Activated T-helper 1 cell treated with anti-CD3 and anti-CD28 coated beads, Interleukin-2, amount 50 U/mL, for 16 hours (primary cell): Measurements from ENCODE around the gene JAG1.

Experiments used
- DNase-seq, 2 donors: peaks; one replicate each; pipeline ENCODE4 v3.0.0-alpha.2; 2020; ENCODE audit warnings: low read depth in 1 of 2, low spot score in 1 of 2

JAG1 gene

DNA sequence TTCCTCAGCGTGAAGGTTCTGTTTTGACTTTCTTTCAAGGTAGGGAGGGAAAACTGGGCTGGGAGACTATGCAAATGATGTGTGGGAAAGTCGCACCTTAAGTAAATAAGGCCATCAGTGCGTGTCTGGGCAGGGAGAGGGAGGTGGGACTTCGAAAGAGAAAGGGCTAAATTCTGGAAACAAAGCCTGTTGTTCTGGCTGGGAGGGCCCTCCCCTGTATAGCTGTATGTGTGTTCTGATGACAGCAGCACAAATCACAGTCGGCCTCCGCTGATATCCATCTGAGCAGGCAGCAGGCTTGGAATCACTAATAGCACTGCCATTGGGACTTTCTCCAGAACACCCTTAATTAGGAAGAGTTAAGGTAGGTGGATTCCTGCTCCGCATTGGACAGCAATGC is 19.2 kb downstream of the JAG1 start:
- DNase-seq = no peak

DNA sequence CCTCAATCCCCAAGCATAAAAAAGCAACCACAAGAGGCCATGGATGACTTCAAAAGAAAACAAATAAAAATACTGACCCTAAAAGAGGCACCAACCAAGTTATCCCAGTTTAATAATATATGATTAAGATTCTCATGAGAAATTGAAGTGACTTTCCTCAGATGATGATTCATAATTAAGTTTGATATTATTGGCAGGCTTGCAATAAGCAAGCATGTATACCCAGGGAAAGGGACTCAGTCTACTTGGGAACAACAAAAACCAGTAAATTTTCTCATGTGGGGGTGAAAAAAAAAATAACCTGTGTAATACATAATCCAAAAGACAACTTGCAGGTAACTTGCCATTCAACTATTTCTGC is 19.6 kb downstream of the JAG1 start:
- no peak for DNase-seq

DNA sequence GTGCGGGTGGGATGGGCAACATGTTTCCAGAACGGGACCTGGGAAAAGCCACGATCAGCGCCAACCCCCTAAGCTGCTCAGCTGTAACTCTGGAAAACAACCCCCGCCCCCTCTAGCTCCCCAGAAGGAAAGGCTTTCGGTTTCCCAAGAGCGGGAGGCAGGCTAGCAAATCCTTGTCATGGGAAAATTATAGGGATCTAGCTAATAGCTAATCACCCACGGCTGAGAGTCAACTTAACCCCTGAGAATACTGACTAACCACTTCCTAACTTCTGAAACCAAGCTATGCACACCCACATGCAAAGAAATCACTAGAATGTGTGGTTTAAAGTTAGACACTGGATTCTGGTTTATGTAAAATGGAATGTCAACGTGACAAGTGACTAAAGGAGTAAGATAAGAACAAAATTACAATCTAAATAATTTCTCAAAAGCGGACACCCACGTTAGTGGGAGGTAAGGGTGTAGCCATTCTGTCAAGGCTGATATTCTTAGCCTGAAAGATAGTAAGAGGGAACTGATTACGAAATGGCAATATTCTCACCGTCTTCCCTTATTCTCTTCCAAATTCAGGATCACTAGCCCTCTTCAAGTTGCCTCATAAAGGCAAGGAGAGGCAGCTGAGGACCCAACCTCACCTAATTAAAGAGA is 20.1 kb downstream of the JAG1 start:
- DNase-seq = no peak

DNA sequence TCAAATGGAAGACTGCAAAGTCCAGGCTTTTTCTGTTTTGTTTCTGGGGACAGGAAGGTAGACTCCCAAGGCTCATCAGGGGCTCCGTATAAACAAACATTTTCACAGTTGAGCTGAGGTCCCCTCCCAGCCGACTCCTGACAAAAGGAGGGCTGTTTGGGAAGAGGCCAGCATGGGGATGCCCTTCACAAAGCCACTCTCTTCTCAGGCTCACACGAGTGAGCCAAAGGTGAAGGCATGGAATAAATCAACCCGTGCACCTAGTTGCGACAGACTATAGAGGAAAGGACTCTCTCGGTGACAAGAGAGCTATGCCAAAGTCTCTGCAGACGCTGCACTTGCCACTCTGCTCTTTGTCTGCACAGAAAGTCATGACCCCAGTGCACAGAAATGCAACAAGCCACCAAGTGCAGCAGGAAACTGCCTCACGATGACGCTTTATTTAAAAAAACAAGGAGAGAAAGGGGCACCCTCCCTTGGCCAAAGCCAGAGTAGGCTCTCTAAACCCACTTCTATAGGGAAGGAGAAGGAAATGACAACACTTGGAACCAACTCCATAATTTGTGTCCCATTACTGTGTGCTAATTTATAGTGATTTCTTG is 21.0 kb downstream of the JAG1 start:
- DNase-seq = no peak

DNA sequence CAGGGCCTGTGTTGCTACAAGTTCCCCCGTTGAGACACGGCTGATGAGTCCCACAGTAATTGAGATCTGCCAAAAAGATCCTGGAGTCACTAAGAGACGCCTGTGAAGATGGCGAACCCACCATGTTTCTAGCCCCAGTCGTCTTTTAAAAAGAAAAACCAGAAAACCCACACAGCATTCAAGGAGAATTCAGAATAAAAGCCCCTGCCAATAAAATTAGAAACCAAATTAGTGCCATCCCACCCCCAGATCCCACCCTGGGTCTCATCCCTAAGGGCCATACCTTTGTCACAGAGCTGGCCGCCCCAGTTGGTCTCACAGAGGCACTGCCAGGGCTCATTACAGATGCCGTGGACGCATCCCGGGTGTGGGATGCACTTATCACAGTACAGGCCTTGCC is 21.6 kb downstream of the JAG1 start:
- no peak for DNase-seq

DNA sequence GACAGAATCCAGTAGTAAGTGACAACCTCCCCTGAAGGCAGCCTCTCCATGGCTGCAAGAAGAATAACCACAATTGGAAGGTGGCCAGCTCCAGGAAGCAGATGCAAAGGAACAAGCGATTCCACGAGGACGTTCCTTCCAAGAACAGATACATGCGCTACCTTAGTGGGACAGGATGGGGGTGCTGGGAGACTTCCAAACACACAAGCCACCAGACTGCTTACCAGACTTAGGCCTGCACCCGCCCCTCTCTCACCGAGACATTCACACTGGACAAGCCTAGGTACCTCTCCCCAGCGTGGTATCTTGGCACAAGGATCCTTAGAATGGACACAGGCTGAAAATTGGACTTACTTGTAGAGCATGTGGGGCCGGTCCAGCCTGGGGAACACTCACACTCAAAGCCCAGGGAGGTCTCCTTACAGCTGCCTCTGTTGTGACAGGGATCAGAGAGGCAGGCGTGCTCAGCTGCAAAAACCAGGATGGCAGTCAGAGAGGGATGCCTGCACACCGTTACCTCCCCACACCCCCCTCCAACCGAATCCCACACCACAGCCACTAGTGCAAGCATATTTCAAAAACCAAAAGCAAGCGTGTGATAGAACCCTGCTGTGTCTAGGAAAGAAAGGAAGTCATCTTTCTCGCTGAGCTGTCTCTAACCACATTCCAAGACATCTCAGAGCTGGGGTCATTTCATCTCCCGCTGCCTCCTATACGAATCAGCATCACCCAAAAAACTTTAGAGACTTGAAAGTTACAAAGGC is 22.4 kb downstream of the JAG1 start:
- DNase-seq = no peak

DNA sequence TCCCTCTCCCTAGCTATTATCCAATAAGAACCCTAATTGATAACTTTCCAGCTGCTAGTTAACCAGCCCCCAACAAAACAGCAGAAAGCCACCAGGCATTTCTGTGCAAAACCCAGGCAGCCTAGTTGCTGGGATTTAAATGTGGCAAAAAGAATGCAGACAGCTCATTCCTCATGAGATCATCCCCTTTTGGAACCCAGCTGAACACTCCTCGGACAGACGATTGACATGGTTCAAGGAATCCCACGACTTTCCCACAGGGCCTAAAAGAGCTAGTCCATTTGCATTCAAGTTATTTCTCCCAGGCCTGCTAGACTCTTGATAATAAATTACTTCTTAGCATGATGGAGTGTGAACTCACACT is 24.0 kb downstream of the JAG1 start:
- DNase-seq = no peak

DNA sequence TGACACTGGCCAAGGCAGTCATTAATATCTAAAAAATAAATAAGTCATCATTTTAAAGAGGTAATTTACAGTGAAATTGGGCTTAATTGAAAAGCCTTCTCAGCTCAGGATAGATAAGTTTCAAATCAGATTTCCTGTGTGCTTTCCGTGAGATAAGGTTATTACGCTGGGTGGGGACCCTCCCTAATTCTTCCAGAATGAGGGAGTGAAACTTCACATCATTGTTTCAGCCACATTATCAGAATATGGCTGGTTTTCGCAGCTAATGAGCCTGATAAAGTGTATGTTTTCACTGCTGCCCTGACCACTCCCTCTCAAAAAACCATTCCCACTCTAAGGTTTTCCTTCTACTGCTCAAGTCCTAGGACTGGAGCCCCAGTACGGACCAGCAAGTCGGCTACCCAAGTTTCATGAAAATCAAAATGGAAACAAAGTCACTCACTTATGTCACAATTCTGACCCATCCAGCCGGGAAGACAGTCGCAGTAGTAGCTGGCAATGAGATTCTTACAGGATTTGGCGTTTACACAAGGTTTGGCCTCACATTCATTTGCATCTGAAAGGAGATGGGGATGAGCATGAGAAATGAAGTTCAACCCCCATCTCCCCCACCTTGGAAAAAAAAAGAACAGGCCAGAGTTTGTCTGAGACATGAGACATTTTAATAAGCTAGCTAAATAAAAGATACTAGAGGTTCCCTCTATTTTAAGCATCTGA is 24.6 kb downstream of the JAG1 start:
- DNase-seq = no peak

DNA sequence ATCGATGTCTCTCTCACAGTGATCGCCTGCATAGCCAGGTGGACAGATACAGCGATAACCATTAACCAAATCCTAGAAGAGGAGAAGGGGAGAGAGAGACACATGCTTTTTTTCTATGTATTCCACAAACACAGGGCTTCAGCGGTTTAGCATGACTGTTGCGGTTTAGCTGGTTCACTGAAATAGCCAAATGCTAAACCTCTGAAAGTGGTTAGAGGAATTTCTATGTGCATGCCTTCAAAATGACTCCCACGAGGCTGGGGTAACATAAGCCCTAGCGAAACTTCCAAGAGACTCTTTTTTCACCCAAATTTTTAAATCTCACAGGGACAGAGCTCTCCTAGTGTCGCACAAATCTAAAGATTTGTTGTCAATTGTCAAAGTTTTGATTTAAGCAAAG is 25.1 kb downstream of the JAG1 start:
- no peak for DNase-seq

DNA sequence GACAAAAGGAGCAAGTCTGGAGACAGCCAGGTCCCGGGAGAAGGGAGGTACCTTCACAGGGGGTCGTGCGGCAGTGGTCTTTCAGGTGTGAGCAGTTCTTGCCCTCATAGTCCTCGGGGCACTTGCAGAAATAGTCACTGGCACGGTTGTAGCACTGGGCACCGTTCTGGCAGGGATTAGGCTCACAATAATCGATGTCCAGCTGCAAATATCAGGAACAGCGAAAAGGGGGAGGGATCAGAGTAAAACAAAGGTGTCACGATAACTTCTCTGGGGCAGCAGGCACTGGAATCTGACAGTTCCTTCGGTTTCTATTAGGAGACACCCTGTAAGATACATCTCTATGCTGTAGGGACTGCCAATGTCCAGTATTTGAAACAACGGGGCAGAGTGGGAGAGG is 25.9 kb downstream of the JAG1 start:
- no peak for DNase-seq

DNA sequence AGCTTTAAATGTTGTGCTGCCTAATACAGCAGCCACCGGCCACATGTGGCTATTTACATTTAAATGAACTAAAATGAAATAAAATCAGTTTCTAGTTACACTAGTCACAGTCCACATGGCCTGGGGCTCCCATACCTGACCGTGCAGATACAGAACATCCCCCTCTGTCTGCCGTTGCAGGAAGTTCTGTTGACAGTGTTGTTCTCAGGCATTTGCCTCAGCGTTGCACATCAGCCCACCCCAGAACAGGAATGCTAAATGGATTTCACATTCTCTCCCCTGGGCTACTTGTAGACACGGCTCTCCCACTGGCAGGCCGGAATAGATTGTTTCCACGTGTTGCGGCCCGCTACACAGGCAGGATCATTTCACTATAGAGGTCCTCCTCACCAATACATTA is 26.3 kb downstream of the JAG1 start:
- DNase-seq = no peak

DNA sequence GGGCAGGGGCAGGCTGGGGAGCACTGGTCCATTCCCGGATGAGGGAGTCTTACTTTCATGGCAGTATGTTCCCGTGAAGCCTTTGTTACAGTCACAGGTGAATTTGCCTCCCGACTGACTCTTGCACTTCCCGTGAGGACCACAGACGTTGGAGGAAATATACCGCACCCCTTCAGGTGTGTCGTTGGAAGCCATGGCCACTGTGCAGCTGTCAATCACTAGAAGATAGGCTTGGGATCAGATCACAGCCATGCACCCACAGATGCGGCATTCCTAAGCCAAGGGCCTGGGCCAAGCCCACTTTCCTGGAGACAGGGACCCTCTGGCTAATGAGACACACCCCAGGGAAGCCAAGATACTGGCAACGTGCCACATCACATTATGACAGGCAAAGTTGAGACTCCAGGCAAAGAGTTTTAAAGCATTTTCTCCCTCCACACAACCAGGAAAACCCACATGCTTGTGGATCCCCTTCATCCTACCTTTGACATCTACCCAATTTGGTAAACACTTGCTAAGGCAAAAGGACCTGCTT is 26.8 kb downstream of the JAG1 start:
- no peak for DNase-seq

DNA sequence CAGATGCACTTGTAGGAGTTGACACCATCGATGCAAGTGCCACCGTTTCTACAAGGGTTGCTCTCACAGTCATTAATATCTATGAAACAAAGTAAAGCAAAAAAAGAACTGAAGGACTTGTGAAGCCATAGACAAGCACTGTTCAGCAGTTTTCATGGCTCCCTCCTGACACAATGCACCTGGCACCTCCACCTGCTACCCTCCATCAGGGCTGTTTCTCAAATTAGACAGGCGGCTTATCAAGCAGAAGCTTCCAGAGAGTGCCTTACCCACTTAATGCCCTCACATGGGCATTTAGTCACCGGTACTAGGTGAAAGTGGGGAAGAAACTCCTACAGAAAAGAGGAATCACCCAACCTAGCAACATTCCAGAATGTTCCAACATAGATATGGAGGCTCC is 27.8 kb downstream of the JAG1 start:
- no peak for DNase-seq

DNA sequence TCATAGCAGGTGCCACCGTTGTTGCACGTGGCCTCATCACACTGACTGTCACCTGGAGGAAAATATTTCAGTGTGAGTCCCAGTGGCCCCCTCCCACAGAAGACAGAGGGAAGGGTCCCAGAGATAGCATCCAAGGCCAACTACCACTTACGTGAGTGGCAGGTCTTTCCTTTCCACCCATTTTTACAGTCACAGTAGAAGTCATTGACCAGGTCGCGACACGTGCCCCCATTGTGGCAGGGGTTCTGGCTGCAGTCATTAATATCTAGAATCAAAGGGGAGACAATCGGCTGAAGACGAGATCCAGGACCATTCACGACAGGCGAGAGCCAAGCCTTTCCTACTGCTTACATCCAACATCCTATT is 28.6 kb downstream of the JAG1 start:
- no peak for DNase-seq

DNA sequence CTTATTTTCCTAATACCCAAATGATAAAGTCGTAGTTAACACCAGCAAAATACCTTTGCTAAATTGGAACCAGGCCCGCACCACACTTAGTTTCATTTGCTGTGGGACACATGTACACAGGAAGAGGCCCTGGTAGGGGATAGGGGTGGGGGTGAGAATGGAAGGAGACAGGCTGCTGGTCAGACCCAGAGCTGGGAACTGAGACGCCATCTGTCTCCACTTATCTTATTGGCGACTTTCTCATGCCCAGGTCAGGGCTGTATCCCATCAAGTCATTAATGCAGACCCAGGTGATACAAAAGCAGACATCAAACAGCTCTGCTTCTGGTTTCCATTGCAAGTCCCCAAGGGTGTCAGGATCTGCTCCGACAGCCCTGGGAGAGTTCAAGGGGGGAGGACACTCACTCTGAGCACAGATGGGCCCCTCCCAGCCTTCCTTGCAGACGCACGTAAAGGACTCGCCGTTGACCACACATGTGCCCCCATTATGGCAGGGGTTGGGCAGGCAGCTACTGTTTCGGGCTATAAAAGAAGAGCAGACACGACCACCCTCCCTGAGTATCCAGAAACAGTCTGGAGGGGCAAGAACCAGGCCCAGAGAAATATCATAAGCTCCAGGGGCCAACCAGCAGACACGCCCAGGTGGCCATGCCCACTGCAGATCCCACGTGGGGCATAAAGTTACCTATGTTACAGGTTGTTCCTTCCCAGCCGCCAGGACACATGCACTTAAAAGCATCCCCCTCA is 29.2 kb downstream of the JAG1 start:
- no peak for DNase-seq

DNA sequence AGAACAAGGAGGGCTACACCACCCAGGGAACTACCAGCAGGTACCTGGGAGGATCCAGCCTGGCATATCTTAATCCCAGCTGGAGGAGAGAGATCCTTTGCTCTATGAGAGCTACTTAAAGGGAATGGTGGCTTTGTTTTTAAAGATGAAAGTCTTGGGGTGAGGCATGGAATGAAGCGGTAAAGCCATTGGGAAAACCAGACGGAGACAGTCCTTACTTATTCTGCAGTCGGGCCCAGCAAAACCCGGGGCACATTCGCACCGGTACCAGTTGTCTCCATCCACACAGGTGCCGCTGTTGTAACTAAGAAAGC is 30.3 kb downstream of the JAG1 start:
- no peak for DNase-seq

DNA sequence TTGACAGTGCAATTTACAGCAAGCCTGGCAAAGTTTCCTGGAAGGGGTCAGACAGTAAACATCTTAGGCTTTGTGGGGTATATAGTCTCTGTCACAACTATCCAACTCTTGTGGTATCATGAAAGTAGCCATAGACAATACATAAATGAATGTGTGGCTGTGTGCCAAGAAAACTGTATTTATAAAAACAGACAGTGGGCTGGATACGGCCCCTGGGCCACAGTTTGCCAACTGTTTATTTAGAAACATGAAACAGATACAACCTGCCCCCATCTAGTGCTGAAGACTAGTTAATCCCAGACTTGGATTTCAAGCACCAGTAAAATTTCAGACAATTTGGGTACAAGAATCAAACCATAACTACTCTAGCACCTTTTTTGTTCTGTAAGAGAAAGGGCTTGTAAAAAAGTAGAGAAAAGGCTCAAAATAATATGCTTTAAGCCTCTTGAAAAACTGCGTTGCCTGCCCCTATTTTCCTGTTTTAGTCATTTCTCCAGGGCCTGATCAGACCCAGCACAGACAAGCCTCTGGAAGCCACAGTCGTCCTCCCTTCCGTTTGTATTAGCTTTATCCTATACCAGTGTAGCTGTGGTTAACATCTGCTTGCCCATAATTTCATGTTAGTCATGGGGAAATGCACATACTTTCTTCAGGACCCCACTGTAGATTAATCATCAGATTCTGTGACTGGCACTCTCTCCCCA is 30.8 kb downstream of the JAG1 start:
- DNase-seq = no peak

DNA sequence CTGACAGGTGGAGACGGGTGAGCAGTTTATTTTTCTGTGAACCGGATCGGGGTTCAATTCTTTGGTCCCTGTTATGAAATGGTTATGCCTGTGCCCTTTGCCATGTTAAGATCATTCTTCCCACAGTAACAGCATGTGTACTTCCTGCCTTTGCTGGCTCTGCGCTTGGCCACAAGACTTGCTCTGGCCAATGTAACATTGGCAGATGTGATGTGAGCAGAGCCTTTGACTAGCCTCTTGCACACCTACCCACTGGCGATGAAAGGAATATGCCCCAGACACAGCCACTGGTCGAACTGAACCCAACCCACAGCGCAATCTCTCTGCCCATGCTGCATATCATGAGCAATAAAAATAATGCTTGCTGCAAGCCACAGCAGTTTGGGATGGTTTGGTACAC is 31.9 kb downstream of the JAG1 start:
- DNase-seq = no peak

DNA sequence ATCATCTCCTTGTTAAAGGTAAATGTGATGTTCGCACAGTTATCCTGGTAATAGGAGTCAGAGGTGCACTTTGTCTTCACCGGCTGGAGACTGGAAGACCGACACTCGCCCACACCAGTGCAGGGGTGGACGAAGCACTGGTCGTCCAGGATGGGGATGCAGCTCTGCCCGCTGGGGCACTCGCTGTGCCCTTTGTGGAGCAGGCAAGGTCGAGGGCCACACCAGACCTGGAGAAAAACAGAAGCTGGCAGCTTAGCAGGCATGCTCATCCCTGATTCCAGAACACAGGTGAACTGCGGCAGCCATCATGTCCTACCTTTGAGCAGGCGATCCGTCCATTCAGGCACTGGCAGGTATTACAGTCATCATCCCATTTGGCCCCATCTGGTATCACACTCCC is 32.3 kb downstream of the JAG1 start:
- no peak for DNase-seq

DNA sequence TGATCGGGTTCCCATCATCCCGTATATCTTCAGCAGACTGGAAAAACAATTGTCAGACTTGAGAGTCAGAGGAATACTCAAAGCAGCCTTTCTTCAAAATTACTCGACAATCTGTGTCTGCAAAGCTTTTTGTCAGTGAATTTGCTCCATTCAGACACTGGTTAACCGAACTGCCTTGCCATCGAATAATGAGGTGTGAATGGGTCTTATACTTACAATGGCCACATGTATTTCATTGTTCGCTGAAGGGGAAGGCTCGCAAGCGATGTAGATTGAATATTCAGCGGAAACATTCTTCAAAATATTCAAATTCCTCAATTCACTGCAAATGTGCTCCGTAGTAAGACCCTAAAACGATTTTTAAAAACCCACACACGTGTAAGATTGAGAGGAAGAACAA is 32.9 kb downstream of the JAG1 start:
- DNase-seq = no peak
